GM19328 (cell line): ENCODE measurements around the gene ZNF511.

Source experiments
- ATAC-seq: cut with Tn5 transposase; IDR thresholded peaks from one replicate; pipeline ENCODE4 v1.9.1; 2021; ENCODE audit warnings: mild to moderate bottlenecking, moderate library complexity; ENCODE audit not compliant: unreplicated experiment

The ZNF511 gene

DNA sequence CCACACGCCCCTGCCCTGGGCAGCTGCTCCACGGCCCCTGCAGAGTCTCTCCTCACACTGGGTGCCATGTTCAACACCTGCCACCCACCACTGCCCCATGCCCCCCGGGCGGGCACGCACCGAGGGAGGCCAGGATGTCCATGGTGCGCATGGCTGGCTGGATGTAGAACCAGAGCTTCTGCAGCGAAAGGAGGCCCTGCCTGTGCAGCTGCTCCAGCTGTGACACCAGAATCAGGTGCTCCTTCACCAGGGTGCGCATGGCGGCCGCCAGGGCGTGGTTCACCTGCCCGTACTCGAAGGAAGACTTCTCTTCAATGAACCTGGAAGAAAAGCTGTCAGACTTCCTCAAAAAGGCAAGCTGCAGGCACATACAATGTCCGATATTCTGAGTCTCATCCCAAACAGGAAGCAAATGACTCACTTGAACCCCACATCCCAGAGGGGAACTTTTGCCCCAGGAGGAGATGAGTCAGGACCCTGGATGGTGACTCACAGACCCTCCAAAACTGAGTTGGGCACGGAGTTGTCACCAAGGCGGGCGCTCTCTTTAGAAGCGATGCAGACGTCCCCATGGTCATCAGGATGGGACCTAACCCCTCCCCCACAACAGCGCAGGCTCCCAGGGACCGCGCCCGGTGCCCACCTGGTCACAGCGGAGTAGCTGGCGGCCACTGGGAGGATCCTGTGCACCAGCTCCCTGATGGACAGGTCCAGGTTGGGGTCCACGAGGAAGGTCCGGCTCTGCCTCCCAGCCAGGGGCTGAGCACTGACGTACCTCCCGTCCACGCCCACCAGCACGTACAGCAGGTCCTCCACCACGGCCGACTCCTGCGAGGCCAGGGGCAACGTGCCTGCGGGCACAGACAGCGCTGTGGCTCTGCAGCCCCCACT lies 15.6 kb upstream of the ZNF511 start:
- ATAC-seq: no peak

DNA sequence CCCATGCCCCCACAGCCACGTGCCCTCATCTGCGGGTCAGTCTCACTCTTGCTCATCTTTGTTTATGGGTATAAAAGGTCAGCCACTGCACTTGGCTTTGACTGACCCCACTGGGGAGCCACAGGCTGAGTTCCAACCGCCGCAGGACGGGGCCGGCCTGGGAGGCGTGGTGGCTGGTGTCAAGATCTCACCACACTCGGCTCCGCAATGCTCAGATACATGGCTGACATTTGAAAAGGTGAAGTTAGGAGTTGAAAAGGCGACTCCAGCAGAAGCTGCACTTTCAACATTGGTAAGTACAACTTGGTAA lies 14.9 kb upstream of the ZNF511 start:
- ATAC-seq: no peak

DNA sequence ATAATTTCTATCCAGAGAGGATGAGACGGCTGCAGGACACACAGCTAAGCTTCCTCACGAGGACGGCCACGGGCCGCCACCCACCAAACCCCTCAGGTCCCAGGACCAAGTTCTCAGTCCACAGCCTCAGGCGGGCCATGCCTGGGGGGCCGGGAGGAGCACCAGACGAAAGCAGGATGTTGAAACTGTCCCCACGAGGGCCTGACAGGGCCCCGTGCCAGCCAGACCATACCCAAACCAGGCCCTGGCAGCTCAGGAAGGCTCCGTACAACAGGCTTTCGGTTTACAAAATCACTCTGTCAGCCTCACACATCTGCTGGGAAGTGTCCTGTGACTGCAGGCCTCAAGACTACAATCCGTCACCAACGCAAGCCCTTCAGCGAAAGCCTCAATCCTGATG lies 14.5 kb upstream of the ZNF511 start:
- no peak for ATAC-seq

DNA sequence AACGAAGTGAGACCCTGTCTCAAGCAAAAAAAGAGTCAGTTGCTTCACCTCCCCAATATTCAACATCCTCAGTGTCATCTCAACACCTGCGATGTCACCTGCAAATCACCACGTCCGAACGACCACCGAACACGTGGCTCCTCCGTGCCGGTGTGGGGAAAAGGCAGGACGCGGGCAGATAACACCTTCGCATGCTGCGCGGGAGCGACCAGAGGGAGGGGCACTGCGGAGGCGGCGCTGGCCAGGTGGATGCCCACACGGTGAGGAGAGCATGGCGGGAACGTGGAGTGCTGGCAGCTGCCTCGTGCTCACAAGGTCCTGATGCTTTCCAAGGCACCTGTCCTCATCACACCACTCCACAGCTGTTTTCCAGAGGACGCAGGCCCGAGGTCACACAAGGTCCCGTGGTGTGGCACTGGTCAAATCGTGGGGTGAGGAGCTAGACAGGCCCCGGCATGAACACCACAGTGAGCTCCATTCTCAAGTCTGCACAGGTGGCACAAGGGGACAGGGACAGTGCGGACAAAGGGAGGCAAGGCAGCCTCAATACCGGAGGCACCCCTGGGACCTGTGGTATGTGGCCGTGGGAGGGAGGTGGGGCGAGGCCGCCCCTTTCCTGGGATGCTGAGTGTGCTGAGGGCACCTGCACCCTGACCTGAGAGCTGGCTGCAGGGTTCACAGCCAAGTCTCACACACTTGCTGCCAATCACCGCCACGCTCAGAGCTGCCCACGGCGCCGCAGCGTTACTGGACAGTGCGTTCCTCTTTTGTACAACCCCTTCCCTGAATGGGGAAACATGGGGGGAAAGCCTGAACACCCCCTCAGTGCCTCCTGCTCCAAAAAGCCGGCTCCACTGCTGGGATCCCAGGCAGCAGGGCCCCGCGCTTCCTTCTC lies 13.0 kb upstream of the ZNF511 start:
- ATAC-seq: no peak

GRCh38 chr10:133297504-133297903 lies 11.2 kb upstream of the ZNF511 start:
- no peak for ATAC-seq

DNA sequence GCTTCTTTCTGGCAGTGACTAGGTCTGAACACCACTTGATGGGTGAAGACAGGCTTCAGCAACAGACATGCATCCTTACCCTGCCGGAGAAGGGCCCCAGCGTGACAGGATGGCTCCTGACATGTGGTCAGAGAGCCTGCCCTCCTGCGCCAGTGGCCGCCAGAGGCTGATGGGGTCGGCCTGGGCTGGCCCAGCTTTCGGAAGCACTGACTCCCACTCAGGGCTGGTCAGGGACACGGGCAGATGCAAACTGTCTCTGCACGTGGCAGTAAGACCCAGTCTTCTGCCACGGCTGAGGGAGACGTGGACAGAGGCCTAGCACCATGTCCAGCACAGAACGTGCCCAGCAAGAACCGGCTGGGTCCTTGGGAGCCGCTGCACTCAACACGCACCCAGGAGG lies 10.2 kb upstream of the ZNF511 start:
- no peak for ATAC-seq

DNA sequence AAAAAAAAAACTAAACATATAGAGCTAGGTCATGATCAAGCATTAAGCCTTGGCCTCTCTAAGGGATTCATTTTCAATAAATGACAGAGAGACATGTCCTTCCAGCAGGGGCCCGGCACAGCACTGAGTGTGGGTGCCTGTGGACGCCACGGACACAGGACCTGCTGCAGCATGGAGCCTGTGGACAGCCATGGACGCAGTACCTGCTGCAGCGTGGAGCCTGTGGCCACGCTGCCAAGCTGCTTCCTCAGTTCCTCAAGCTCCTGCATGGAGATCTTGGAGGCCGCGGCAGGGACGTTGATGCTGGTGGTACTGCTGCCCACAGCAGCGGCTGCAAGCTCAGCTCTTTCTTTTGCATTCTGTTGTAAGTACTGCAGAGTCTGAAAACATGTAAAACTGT lies 9.5 kb upstream of the ZNF511 start:
- no peak for ATAC-seq

DNA sequence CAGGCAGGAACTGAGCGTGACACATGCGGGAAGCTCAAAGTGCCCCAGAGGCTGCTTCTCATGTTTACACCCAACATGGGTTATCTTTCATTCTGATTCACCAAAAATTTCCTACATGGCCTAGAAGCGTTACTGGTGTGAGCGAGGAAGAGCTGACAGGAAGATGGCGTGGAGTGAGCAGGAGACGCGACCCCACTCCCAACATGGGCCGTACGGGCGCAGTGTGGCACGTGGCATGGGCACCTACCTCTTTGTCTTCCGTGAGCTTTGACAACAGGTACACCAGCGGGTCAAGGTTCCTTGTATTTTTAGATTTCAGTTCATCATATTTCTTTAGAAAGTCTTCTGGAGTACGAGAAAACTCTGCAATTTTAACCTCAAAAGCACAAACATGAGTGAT lies 9.0 kb upstream of the ZNF511 start:
- no peak for ATAC-seq

GRCh38 chr10:133302230-133302629 lies 6.5 kb upstream of the ZNF511 start:
- ATAC-seq: no peak

DNA sequence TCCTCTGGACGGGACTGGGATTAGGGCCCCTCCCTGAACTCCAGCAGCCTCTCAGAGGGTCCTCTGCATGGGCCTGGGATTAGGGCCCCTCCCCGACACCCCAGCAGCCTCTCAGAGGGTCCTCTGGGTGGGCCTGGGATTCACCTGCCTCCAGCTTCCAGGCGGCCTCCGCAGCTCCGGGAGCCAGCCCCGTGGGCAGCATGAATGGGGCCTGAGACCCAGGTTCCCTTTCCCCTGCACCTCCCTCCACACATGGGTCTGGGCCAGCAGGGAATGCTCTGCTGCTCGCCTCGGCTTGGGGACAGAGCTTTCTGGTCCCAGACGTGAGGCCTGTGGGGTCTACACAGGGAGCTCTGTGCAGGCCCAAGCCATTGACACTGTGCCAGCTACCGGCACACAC lies 5.5 kb upstream of the ZNF511 start:
- no peak for ATAC-seq

DNA sequence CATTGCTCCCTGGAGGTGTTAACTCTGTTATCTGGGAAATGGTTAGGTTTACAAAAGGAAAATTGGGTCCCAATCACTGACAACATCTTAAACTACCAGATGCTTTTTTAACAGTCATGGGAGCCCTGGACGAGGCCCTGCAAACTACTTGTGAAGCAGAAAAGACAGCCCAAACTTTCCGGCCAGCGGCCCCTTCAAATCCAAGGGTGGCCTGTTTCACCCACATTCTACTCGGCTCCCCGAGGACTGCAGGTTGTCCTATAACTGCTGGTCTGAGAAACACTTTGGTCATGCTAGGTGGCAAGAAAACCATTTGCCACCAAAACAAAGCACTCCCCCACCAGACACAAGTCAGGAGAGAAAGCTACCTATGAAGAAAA lies 2.6 kb upstream of the ZNF511 start:
- ATAC-seq: no peak

- ATAC-seq: no peak
Observed at GRCh38 chr10:133306941-133307379, 1.8 kb upstream of the ZNF511 start.

GRCh38 chr10:133307776-133308420 lies 816 bp upstream of the ZNF511 start:
- ATAC-seq: peak; percentile 35

- peak; percentile 77 for ATAC-seq
Observed at GRCh38 chr10:133309100-133309719, 496 bp downstream of the ZNF511 start.

DNA sequence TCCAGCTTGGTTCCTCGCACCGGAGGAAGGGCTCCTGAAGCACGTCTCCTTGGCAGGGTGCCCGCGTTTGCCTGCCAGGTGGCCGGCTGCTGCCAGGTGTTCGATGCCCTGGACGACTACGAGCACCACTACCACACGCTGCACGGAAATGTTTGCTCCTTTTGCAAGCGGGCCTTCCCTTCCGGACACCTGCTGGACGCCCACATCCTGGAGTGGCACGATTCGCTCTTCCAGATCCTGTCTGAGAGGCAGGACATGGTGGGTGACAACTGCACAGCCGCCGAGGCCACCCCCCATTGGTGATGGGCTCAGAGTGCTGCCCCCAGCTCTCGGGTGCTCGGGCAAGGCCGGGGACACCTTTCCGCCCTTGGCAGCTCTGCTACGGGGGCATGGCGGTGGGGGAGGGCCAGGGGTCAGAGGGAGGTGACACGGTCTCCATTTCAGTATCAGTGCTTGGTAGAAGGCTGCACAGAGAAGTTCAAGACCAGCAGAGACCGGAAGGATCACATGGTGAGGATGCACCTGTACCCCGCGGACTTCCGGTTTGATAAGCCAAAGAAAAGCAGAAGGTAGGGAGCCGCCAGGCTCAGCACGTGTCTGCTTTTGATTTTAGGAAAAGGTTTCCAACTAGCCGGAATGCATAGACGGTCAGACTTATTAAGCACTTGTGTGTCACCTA lies 1.1 kb downstream of the ZNF511 start:
- ATAC-seq: no peak

DNA sequence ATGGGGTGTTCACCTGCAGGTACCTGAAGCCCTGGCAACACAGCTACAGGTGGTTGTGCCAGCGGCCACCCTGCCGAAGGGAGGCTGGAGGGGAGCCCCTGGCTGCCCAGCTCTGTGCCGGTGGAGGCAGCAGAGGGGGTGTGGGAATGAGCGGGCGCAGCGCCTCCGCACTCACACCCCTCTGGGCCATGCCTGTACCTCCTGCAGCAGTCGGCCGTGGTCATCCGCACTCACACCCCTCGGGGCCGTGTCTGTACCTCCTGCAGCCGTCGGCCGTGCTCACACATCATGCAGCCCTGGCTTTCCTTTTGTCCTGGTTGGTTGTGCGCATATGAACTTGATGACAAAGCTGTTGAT lies 1.7 kb downstream of the ZNF511 start:
- no peak for ATAC-seq

DNA sequence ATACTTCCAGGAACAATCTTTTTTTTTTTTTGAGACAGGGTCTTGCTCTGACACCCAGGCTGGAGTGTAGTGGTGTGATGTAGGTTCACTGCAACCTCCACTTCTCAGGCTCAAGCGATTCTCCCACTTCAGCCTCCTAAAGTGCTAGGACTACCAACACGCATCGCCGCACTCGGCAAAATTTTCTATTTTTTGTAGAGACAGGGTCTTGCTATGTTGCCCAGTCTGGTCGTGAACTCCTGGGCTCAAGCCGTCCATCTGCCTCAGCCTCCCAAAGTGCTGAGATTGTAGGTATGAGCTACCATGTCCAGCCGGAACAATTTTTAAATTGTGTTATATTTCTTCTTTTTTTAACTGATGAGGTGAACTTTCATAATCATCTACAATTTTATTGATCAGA lies 2.1 kb downstream of the ZNF511 start:
- ATAC-seq: no peak

DNA sequence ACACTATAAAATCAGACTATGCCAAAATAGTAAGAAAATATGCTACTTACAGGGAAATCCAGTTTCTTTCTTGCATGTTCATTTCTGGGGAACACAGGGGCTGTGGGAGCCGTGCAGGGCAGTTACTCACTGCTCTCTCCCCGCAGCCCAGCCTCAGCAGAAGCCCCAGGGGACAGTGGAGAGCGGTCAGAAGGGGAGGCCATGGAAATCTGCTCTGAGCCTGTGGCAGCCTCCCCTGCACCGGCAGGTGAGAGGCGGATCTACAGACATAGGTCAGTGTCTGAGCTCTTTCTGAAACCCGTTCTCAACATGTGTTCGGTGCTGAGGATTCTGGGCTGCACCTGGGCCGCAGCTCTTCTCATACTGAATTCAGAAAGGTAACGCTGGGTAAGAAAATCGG lies 2.9 kb downstream of the ZNF511 start:
- no peak for ATAC-seq

DNA sequence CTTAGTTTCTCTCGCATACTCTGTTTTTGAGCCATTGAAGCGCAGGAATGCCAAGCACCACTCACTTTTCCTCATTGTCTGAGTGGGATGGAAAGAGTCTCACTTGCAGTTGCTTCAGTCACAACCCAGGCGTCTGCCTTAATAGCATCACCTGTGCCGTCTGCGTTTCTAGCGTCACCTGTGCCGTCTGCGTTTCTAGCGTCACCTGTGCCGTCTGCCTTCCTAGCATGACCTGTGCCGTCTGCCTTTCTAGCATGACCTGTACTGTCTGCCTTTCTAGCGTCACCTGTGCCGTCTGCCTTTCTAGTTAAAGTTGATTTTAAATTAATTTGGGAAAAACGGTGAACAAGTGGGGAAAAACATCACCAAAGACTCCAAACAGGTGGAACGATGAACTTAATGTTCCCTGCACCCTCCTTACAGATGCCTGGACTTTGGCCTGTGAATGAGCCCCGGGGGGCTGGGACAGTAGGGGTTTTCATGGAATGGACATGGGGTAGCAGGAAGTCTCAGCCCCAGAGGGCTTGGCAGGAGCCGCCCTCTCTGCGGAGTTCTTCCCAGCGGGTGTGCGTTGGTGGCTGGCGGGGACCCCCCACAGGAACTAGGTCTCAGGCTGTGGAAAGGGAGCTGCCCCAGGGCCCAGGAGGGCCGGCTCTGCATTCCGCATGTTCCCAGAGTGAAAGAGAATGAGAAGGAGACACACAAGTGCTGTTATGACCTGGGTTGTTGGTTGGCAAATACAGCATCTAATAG lies 3.5 kb downstream of the ZNF511 start:
- ATAC-seq: no peak

DNA sequence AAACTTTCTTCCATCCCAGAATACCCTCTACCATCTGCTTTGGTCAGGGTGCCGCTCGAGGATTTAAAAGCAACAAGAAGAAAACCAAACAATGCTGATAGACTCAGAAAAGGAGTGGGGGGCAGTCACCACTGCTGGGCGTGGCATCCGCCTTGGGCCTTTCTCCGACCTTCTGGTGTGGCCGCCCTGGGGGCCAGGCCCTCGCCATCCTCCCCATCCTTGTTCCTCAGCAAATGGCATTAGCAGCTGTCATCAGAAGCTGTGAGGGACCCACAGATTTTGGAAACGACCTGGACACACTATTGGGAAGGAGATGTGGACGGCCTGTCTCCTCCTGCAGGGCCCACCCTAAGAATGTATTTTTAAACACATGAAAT lies 4.0 kb downstream of the ZNF511 start:
- ATAC-seq: no peak
